Epithelial cell of proximal tubule (primary cell): Measurements from ENCODE around the gene STH. TPM values are rescaled to one million over a fixed set of nuclear protein-coding genes. Genes with fewer than 3 reads are reported as not detected.

Experiments used
- DNase-seq: peaks from one replicate; pipeline ENCODE4 v3.0.0-alpha.2; 2011; ENCODE audit warnings: low read depth
- H3K4me3 ChIP-seq: 2 replicates; pipeline ENCODE4 v1.5.1; 2011; ENCODE audit warnings: low read depth, mild to moderate bottlenecking, low read length
- total RNA-seq: library from RNA; depleted of rRNA; stranded (reverse); fragments of >200 nt; gene quantifications from 2 replicates; pipeline ENCODE4 v1.2.3, GENCODE V29; 2015
- TF ChIP-seq, protein P1 (sequence below): conservative IDR thresholded peaks from 2 replicates; pipeline ENCODE4 v1.5.1; 2012; ENCODE audit warnings: low read depth, mild to moderate bottlenecking, low read length

The STH gene
- total RNA-seq, 1 donor from 2014 or later: not detected

DNA sequence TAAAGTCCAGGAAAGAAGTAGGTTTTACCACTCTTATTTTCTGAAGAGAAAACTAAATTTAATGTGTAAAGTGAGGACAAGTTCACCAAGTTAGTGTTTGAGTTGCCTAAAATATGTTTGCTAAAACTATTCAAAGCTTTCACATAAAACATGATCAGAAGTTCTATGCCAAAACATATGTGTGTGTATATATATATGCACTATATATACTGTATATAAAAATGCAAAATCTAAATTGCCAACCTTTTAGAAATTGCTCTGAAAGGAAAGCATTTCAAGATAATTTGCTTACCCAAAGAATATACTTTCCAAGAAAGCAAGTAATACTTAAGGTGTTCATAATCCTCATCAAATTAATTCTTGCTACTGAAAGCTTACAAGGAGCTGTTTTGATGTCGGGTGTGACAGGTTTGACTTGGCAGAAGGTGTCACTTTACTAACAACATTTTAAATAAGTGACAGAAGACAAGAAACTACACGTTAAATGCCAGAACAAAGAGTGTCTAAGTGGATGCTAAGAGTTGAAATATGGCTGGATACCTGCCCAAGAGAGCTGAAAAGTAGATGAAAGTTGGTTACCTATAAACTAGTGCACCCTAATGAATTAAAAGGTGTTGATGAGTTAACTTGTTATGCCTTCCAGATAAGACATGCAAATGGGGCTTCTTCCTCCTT lies 32.3 kb upstream of the STH start:
- H3K4me3 ChIP-seq: no peak overlapping the region
- TF ChIP-seq, protein P1, sequence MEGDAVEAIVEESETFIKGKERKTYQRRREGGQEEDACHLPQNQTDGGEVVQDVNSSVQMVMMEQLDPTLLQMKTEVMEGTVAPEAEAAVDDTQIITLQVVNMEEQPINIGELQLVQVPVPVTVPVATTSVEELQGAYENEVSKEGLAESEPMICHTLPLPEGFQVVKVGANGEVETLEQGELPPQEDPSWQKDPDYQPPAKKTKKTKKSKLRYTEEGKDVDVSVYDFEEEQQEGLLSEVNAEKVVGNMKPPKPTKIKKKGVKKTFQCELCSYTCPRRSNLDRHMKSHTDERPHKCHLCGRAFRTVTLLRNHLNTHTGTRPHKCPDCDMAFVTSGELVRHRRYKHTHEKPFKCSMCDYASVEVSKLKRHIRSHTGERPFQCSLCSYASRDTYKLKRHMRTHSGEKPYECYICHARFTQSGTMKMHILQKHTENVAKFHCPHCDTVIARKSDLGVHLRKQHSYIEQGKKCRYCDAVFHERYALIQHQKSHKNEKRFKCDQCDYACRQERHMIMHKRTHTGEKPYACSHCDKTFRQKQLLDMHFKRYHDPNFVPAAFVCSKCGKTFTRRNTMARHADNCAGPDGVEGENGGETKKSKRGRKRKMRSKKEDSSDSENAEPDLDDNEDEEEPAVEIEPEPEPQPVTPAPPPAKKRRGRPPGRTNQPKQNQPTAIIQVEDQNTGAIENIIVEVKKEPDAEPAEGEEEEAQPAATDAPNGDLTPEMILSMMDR: no peak
- no peak for DNase-seq

DNA sequence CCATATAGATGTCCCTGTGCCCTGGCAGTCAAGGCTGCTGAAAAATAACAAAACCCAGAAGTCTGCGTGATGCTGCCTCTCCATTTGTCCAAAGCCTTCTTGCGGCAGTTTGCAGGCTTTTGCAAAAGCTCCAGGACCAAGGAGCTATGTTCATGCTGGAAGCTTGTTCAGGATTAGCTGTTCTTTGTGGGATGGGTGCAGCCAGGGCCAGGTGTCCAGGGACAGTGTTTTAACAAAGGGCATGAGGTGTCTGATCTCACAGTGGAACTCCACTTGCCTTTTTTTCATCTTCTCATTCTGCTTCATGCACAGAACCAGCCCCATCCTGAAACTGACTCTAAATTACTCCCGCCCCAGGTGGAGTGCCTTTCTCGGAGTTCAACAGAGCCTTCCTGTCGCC lies 31.7 kb upstream of the STH start:
- no peak overlapping the region for H3K4me3 ChIP-seq
- no peak for DNase-seq
- TF ChIP-seq, protein P1: no peak

DNA sequence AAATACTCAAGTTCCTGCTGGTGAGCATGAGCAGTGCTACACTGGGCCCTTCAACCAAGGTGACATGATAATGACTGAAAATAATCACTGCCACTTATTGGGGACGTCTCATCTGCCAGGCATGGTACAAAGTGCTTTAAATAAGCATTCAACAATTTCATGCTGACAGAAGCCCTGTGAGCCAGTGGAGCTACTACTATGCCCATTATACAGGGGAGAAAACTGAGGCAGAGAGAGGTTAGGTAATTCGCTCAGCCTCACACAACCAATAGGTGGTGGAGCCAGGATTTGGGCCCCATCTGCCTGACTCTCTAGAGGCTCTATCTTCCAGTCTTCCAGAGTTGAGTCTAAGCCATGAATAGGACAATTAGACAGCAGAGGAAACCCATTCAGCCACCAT lies 30.3 kb upstream of the STH start:
- H3K4me3 ChIP-seq: no peak overlapping the region
- TF ChIP-seq, protein P1: no peak
- DNase-seq: no peak

GRCh38 chr17:45969726-45970125 lies 29.3 kb upstream of the STH start:
- H3K4me3 ChIP-seq: no peak overlapping the region
- DNase-seq: no peak
- TF ChIP-seq, protein P1: no peak

GRCh38 chr17:45970659-45971058 lies 28.4 kb upstream of the STH start:
- H3K4me3 ChIP-seq: no peak overlapping the region
- DNase-seq: no peak
- TF ChIP-seq, protein P1: no peak

DNA sequence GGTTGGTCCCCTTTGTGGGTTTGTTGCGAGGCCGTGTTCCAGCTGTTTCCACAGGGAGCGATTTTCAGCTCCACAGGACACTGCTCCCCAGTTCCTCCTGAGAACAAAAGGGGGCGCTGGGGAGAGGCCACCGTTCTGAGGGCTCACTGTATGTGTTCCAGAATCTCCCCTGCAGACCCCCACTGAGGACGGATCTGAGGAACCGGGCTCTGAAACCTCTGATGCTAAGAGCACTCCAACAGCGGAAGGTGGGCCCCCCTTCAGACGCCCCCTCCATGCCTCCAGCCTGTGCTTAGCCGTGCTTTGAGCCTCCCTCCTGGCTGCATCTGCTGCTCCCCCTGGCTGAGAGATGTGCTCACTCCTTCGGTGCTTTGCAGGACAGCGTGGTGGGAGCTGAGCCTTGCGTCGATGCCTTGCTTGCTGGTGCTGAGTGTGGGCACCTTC lies 27.3 kb upstream of the STH start:
- no peak overlapping the region for H3K4me3 ChIP-seq
- TF ChIP-seq, protein P1: no peak
- DNase-seq: no peak

- no peak for DNase-seq
- TF ChIP-seq, protein P1: no peak
- H3K4me3 ChIP-seq: no peak overlapping the region
These were observed 26.5 kb upstream of the STH start for GRCh38 chr17:45972531-45972930.
